Activated CD4-positive, alpha-beta T cell treated with anti-CD3 and anti-CD28 coated beads, Interleukin-2, amount 10 ng/mL, durations not matched to agents 24 days and 14 days (primary cell): Measurements from ENCODE around the gene MAP7. TPM values are rescaled to one million over a fixed set of nuclear protein-coding genes. Genes with fewer than 3 reads are reported as not detected.
"Not testable (repeated sequence)": the region's sequence is repeated elsewhere in the genome, so short reads cannot be mapped to it uniquely, and the experiment has no call there.

Source experiments
- DNase-seq: peaks from one replicate; pipeline ENCODE4 v3.0.0; 2022
- H3K27ac Mint-ChIP-seq: one replicate; pipeline ENCODE4 v1.8.0; 2022; ENCODE audit warnings: mild to moderate bottlenecking, mixed read lengths
- H3K27me3 Mint-ChIP-seq: one replicate; pipeline ENCODE4 v1.8.0; 2022; ENCODE audit warnings: mixed read lengths
- H3K36me3 Mint-ChIP-seq: one replicate; pipeline ENCODE4 v1.8.0; 2022; ENCODE audit warnings: low read depth, mild to moderate bottlenecking, mixed read lengths
- H3K4me1 Mint-ChIP-seq: one replicate; pipeline ENCODE4 v1.8.0; 2021; ENCODE audit warnings: mixed read lengths
- H3K4me3 Mint-ChIP-seq: one replicate; pipeline ENCODE4 v1.8.0; 2022; ENCODE audit warnings: mild to moderate bottlenecking, moderate library complexity, mixed read lengths
- H3K9me3 Mint-ChIP-seq: one replicate; pipeline ENCODE4 v1.8.0; 2021; ENCODE audit warnings: mixed read lengths
- intact Hi-C: fragments of 100-400 bp; cut with micrococcal nuclease; formaldehyde crosslinking; loops from one replicate; pipeline ENCODE4 v1.15.1; 2023
- total RNA-seq: library from RNA; stranded (reverse); gene quantifications from 2 replicates; pipeline ENCODE4 v1.2.3, GENCODE V29; 2022

MAP7 gene
- total RNA-seq, 1 donor from 2014 or later = 1.0 TPM

DNA sequence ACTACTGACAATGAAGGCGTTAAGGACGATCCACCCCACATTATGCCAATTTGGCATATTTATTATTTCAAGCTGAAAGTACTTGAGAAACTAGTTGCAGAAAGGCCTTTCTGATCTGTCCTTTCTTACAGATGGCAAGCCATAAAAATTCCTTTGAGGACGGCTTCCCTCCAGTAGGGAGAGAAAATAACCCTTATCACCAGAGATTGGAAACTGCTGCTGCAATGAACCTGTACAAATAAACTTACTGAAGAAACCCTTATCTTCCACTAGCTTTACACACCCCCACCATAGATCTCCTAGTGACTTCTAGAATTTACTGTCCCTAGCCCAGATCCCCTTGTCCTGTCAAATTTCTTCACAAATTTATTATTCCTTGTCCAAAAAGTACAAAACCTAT lies 105.2 kb downstream of the MAP7 start:
- Mint-ChIP-seq H3K4me1 (no peaks in the 10 kb centered on the region), H3K4me3 (no peak overlapping the region), H3K27me3 (peaks cover 15% of the 10 kb centered on the region), H3K9me3 (no peaks in the 10 kb centered on the region), H3K36me3 (no peaks in the 10 kb centered on the region), H3K27ac (no peak overlapping the region)
- DNase-seq = no peak
- intact Hi-C loops = no loop called here

GRCh38 chr6:136440203-136440602 lies 110.0 kb downstream of the MAP7 start:
- H3K4me3 Mint-ChIP-seq = no peak overlapping the region

GRCh38 chr6:136439514-136440190 lies 110.6 kb downstream of the MAP7 start:
- H3K27me3 Mint-ChIP-seq = peaks cover 16% of the 10 kb centered on the region
- H3K4me1 Mint-ChIP-seq = no peaks in the 10 kb centered on the region
- no peaks in the 10 kb centered on the region for H3K36me3 Mint-ChIP-seq
- H3K27ac Mint-ChIP-seq = no peak overlapping the region
- no peak overlapping the region for H3K4me3 Mint-ChIP-seq
- no peak for DNase-seq
- intact Hi-C loops = no loop called here
- no peaks in the 10 kb centered on the region for H3K9me3 Mint-ChIP-seq

More at GRCh38 chr6:136440203-136440602, 110.0 kb downstream of the MAP7 start:
- Mint-ChIP-seq H3K4me1 (no peaks in the 10 kb centered on the region), H3K9me3 (no peaks in the 10 kb centered on the region), H3K27me3 (peaks cover 14% of the 10 kb centered on the region), H3K27ac (no peak overlapping the region), H3K36me3 (no peaks in the 10 kb centered on the region)
- intact Hi-C loops = no loop called here
- no peak for DNase-seq

DNA sequence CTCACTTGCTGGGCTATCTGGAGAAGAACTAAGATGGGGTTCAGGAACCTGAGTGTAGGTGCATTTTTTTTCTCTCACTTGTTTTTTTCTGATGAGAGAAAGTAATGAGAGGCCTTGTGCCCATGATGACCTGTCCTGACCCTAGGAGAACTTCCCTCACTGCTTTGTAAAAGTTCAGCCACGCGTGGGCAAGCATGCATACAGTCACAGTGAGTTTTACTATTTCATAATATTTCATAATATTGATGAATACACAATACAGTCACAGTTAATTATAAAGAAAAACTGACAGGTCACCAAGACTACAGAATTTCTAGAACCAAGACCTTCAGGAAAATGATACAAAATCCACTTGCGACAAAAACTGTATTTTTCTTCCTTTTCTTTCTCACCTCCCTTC lies 111.8 kb downstream of the MAP7 start:
- H3K4me1 Mint-ChIP-seq = no peaks in the 10 kb centered on the region
- DNase-seq = no peak
- H3K36me3 Mint-ChIP-seq = no peaks in the 10 kb centered on the region
- peaks cover 19% of the 10 kb centered on the region for H3K27me3 Mint-ChIP-seq
- intact Hi-C loops = no loop called here
- no peak overlapping the region for H3K27ac Mint-ChIP-seq
- H3K4me3 Mint-ChIP-seq = no peak overlapping the region
- H3K9me3 Mint-ChIP-seq = no peaks in the 10 kb centered on the region

- intact Hi-C loops = no loop called here
- H3K9me3 Mint-ChIP-seq = no peaks in the 10 kb centered on the region
- no peaks in the 10 kb centered on the region for H3K36me3 Mint-ChIP-seq
- peaks cover 19% of the 10 kb centered on the region for H3K27me3 Mint-ChIP-seq
- DNase-seq = no peak
- no peaks in the 10 kb centered on the region for H3K4me1 Mint-ChIP-seq
- no peak overlapping the region for H3K27ac Mint-ChIP-seq
- H3K4me3 Mint-ChIP-seq = no peak overlapping the region
Measured at GRCh38 chr6:136437246-136437645, 113.0 kb downstream of the MAP7 start.

- Mint-ChIP-seq H3K4me1 (no peaks in the 10 kb centered on the region), H3K9me3 (no peaks in the 10 kb centered on the region), H3K36me3 (no peaks in the 10 kb centered on the region), H3K4me3 (no peak overlapping the region), H3K27ac (no peak overlapping the region), H3K27me3 (peaks cover 20% of the 10 kb centered on the region)
- intact Hi-C loops = no loop called here
- no peak for DNase-seq
Measured at GRCh38 chr6:136435101-136435500, 115.1 kb downstream of the MAP7 start.

GRCh38 chr6:136431306-136431705 lies 118.9 kb downstream of the MAP7 start:
- H3K27ac Mint-ChIP-seq, H3K9me3 Mint-ChIP-seq, H3K36me3 Mint-ChIP-seq, DNase-seq, H3K4me3 Mint-ChIP-seq, H3K4me1 Mint-ChIP-seq, intact Hi-C loops: not testable (repeated sequence)
- peaks cover 22% of the 10 kb centered on the region for H3K27me3 Mint-ChIP-seq

- H3K4me3 Mint-ChIP-seq = no peak overlapping the region
- no peak for DNase-seq
- no peaks in the 10 kb centered on the region for H3K36me3 Mint-ChIP-seq
- H3K27ac Mint-ChIP-seq = no peak overlapping the region
- intact Hi-C loops = no loop called here
- H3K27me3 Mint-ChIP-seq = peaks cover 17% of the 10 kb centered on the region
- H3K4me1 Mint-ChIP-seq = no peaks in the 10 kb centered on the region
- H3K9me3 Mint-ChIP-seq = no peaks in the 10 kb centered on the region
Measured at GRCh38 chr6:136429264-136430065, 120.8 kb downstream of the MAP7 start.

- Mint-ChIP-seq H3K9me3 (no peaks in the 10 kb centered on the region), H3K27ac (no peak overlapping the region), H3K4me3 (no peak overlapping the region), H3K4me1 (no peaks in the 10 kb centered on the region), H3K36me3 (no peaks in the 10 kb centered on the region), H3K27me3 (peaks cover 18% of the 10 kb centered on the region)
- no peak for DNase-seq
- intact Hi-C loops = no loop called here
Measured at GRCh38 chr6:136427378-136427717, 122.9 kb downstream of the MAP7 start.

DNA sequence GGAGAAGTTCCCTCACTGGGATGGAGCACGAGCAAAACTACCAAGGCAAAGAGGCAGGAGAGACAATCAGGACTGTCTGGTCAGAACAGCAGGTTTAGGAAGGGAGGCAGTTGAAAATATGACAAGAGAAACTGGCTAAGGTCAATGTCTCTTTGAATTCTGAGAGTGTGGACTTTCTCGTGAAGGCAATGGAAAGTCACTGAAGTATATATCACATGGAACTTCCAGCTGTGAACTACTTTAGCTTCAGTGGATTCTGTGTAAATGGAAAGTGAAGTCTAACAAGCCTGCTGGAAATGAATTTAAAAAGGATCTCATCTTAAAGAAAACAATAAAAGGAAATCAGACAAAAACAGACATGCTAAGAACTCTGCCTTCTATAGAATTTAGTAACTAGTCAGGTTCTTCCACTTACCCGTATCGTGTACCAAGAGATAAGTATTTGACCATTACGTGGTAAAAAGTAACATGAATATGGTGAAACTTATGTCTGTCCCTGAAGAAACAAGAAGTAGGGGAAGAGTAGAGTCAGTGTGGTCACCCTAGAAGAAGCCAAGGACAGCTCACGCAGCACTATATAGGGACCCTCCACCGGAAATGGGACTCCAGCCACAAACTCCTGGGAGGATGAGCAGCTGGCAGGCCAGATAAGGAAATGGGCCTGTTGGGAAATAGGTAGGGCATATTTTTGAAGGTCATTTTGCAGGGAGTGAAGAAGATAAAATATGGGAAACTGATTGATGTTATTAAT lies 123.4 kb downstream of the MAP7 start:
- intact Hi-C loops = no loop called here
- peaks cover 18% of the 10 kb centered on the region for H3K27me3 Mint-ChIP-seq
- no peaks in the 10 kb centered on the region for H3K9me3 Mint-ChIP-seq
- no peaks in the 10 kb centered on the region for H3K36me3 Mint-ChIP-seq
- no peak for DNase-seq
- no peak overlapping the region for H3K4me3 Mint-ChIP-seq
- no peak overlapping the region for H3K27ac Mint-ChIP-seq
- H3K4me1 Mint-ChIP-seq = no peaks in the 10 kb centered on the region

DNA sequence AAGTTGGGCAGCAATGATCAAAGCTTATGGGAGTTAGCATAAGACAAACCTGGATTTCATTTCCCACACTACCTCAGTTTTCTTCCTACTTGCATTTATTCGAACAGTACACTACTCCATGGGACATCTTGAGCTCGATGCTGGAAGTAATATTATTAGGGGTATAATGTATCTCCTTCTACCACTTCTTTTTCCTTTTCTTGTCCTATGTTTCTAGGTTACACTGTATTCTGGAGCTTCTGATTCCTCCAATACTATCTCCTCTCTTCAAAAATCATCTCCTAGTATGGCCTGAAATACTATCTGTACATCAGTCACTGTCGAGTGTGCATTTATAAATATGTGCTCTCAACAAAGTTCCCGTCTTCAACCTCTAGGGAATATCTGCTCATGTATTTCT lies 124.4 kb downstream of the MAP7 start:
- no peaks in the 10 kb centered on the region for H3K4me1 Mint-ChIP-seq
- DNase-seq = no peak
- no peak overlapping the region for H3K27ac Mint-ChIP-seq
- peaks cover 16% of the 10 kb centered on the region for H3K27me3 Mint-ChIP-seq
- no peak overlapping the region for H3K4me3 Mint-ChIP-seq
- no peaks in the 10 kb centered on the region for H3K36me3 Mint-ChIP-seq
- intact Hi-C loops = no loop called here
- no peaks in the 10 kb centered on the region for H3K9me3 Mint-ChIP-seq

DNA sequence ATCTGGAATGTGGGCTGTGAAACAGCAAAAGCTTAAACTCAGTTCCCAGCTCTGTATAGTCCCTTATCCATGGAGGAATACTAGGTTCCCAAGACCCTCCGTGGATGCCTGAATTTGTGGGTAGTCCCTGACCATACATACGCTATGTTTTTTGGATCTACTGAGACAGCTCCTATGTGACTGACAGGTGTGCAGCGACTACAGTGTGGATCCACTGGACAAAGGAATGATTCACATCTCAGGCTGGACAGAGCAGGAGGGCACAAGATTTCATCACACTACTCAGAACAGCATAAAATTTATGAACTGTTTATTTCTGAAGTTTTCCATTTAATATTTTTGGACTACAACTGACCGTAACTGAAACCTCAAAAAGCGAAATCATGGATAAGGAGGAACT lies 125.3 kb downstream of the MAP7 start:
- Mint-ChIP-seq H3K27ac (no peak overlapping the region), H3K27me3 (peaks cover 16% of the 10 kb centered on the region), H3K9me3 (no peaks in the 10 kb centered on the region), H3K4me3 (no peak overlapping the region), H3K36me3 (no peaks in the 10 kb centered on the region), H3K4me1 (no peaks in the 10 kb centered on the region)
- DNase-seq = no peak
- intact Hi-C loops = no loop called here

GRCh38 chr6:136424450-136424849 lies 125.8 kb downstream of the MAP7 start:
- no peaks in the 10 kb centered on the region for H3K36me3 Mint-ChIP-seq
- intact Hi-C loops = no loop called here
- no peak overlapping the region for H3K27ac Mint-ChIP-seq
- H3K4me3 Mint-ChIP-seq = no peak overlapping the region
- peaks cover 16% of the 10 kb centered on the region for H3K27me3 Mint-ChIP-seq
- no peak for DNase-seq
- no peaks in the 10 kb centered on the region for H3K4me1 Mint-ChIP-seq
- no peaks in the 10 kb centered on the region for H3K9me3 Mint-ChIP-seq

DNA sequence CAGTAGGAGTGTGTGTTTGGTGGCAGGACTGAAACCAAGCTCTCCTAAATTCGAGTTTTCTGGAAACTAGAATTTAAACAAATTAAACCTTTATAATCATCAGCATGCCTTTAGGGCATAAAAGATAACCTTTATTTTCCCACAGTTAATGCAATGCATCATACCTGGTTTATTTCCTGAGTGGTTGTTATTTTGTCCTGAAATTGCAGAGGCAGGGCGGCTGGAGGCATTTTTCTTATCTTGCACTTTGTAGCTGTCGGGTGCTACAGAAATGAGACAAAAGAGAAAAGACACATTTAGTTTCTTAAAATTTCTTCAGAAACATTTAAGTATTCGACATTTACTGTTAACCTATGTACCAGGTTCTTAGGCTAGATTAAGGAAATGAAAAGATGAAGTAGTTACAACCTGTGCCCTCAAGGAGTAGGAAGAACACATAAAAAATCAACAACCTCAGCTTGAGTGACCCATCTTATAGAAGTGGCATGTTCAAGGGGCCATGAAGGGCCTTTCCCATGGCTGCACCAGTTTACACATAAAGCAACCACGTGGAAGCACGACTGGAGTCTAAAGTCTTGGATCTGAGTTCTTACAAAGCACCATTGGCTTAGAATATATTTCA lies 128.6 kb downstream of the MAP7 start:
- Mint-ChIP-seq H3K27me3 (peaks cover 11% of the 10 kb centered on the region), H3K36me3 (no peaks in the 10 kb centered on the region), H3K4me1 (no peaks in the 10 kb centered on the region), H3K4me3 (no peak overlapping the region), H3K27ac (no peak overlapping the region), H3K9me3 (no peaks in the 10 kb centered on the region)
- no peak for DNase-seq
- intact Hi-C loops = no loop called here
